K562 (cell line): Measurements from ENCODE around the gene HAAO. TPM values are rescaled to one million over a fixed set of nuclear protein-coding genes. Genes with fewer than 3 reads are reported as not detected.

Experiments
- ATAC-seq: fragments of 200-7000 bp; cut with Tn5 transposase; 3 replicates; pipeline ENCODE4 v1.9.1; 2020; ENCODE audit warnings: moderate library complexity
- BruUV-seq: library from RNA; stranded (reverse); fragments of 400-500 nt; replicated peaks from 2 replicates; lab custom pipeline; 2021; lab: Mats Ljungman, UMichigan
- CTCF ChIA-PET: fragments of 300-600 bp; formaldehyde crosslinking; extraction: SDS; loops from one replicate; lab custom pipeline; 2021; ENCODE audit warnings: low intra/inter-chr PET ratio; lab: Yijun Ruan, JAX
- POLR2A ChIA-PET: fragments of 300-600, 350-650 bp; sonication (Branson Sonifier 250); formaldehyde crosslinking; extraction: SDS; loops from one replicate; lab custom pipeline; 2021; ENCODE audit warnings: antibody characterized with exemption, inconsistent platforms; lab: Yijun Ruan, JAX
- DNase-seq, 4 experiments: peaks; one replicate each; pipeline versions ENCODE4 v3.0.0 to v3.0.0-alpha.2; 2011 to 2018; ENCODE audit warnings: low spot score in 3 of 4, mixed read lengths in 3 of 4; ENCODE audit errors: extremely low read depth in 1 of 4
- FAIRE-seq: peaks from 2 replicates; lab custom pipeline; 2011; peaks lifted over from hg19 to GRCh38; lab: Jason Lieb, UNC
- H2AFZ ChIP-seq: 2 replicates; pipeline ENCODE4 v1.6.0; 2011; ENCODE audit warnings: low read depth, low read length, control low read depth, inconsistent platforms
- H3K27ac ChIP-seq: fragments of 200-600 bp; 3 replicates; pipeline ENCODE4 v1.8.0; 2011; ENCODE audit warnings: low read depth, mild to moderate bottlenecking, control low read depth, inconsistent platforms, low read length, moderate library complexity, mixed read lengths; ENCODE audit errors: extremely low read depth
- H3K27me3 ChIP-seq, 2 experiments: fragments of 300-600 bp in 1 of 2; 2 replicates in 1 of 2; 3 replicates in 1 of 2; pipeline versions ENCODE4 v1.6.0 to v1.8.0; 2011; ENCODE audit warnings: inconsistent platforms in 2 of 2, low read length in 2 of 2, mild to moderate bottlenecking in 1 of 2, mixed read lengths in 1 of 2, moderate library complexity in 1 of 2; ENCODE audit not compliant: control insufficient read depth in 2 of 2, insufficient read depth in 2 of 2
- H3K36me3 ChIP-seq: fragments of 300-600 bp; 3 replicates; pipeline ENCODE4 v1.8.0; 2011; ENCODE audit warnings: mild to moderate bottlenecking, low read length, inconsistent platforms; ENCODE audit not compliant: control insufficient read depth, insufficient read depth
- H3K4me1 ChIP-seq, 2 experiments: fragments of 200-600 bp in 1 of 2; replicated peaks in 1 of 2; 2 replicates in 1 of 2; 3 replicates in 1 of 2; pipeline versions ENCODE4 v1.5.1 to v1.8.0; 2011; ENCODE audit warnings: inconsistent platforms in 2 of 2, low read length in 2 of 2, mild to moderate bottlenecking in 1 of 2, mixed read lengths in 1 of 2, moderate library complexity in 1 of 2; ENCODE audit not compliant: control insufficient read depth in 2 of 2, insufficient read depth in 2 of 2
- H3K4me2 ChIP-seq: 2 replicates; pipeline ENCODE4 v1.6.1; 2011; ENCODE audit warnings: low read length, control low read depth, inconsistent platforms, mixed read lengths; ENCODE audit not compliant: insufficient read depth
- H3K4me3 ChIP-seq: fragments of 200-600 bp; sonication (generic), shearing (Covaris generic); 2 replicates; pipeline ENCODE4 v1.5.1; 2016; ENCODE audit warnings: control low read depth, inconsistent platforms
- H3K79me2 ChIP-seq: fragments of 200-600 bp; 3 replicates; pipeline ENCODE4 v1.8.0; 2011; ENCODE audit warnings: low read length, inconsistent platforms; ENCODE audit not compliant: control insufficient read depth, insufficient read depth
- H3K9ac ChIP-seq, 2 experiments: 2 replicates each; pipeline versions ENCODE4 v1.6.0 to v1.6.1; 2011; ENCODE audit warnings: low read depth in 2 of 2, low read length in 2 of 2, control low read depth in 1 of 2, inconsistent platforms in 1 of 2, mild to moderate bottlenecking in 1 of 2, mixed read lengths in 1 of 2; ENCODE audit not compliant: insufficient read depth in 1 of 2
- H3K9me1 ChIP-seq: one replicate; pipeline ENCODE4 v1.6.0; 2011; ENCODE audit warnings: inconsistent platforms, mild to moderate bottlenecking, low read length, moderate library complexity; ENCODE audit not compliant: control insufficient read depth, insufficient read depth
- H3K9me3 ChIP-seq: replicated peaks from 2 replicates; pipeline ENCODE4 v1.5.1; 2011; ENCODE audit warnings: low read depth, low read length, inconsistent platforms; ENCODE audit not compliant: control insufficient read depth, insufficient read depth
- H4K20me1 ChIP-seq: replicated peaks from 2 replicates; pipeline ENCODE4 v1.6.1; 2011; ENCODE audit warnings: low read length, inconsistent platforms, mixed read lengths; ENCODE audit not compliant: control insufficient read depth, insufficient read depth
- ARID4B ChIP-seq: sonication (generic); formaldehyde crosslinking; IDR thresholded peaks from 2 replicates; pipeline ENCODE4 v1.8.0; 2022; ENCODE audit warnings: mild to moderate bottlenecking, missing genetic modification reagents
- ELF2 ChIP-seq: fragments of 250-450 bp; sonication (Bioruptor Pico); IDR thresholded peaks from 2 replicates; pipeline ENCODE4 v1.5.0; 2021; ENCODE audit warnings: mild to moderate bottlenecking
- EP300 ChIP-seq: IDR thresholded peaks from 2 replicates; pipeline ENCODE4 v1.6.1; 2012; ENCODE audit warnings: low read length, improper control_type of control experiment
- GABPB2 ChIP-seq: fragments of 250-450 bp; sonication (Bioruptor Pico); conservative IDR thresholded peaks from 2 replicates; pipeline ENCODE4 v1.5.1; 2021; ENCODE audit warnings: mild to moderate bottlenecking
- HINFP ChIP-seq: fragments of 450-650 bp; conservative IDR thresholded peaks from 2 replicates; pipeline ENCODE4 v1.6.1; 2016; ENCODE audit warnings: missing genetic modification characterization, low read depth, mild to moderate bottlenecking, control low read depth, missing compliant biosample characterization
- PHB2 ChIP-seq: fragments of 450-650 bp; IDR thresholded peaks from 2 replicates; pipeline ENCODE4 v1.6.1; 2017; ENCODE audit warnings: low read depth
- RFX7 ChIP-seq: fragments of 250-450 bp; sonication (Bioruptor Pico); IDR thresholded peaks from 2 replicates; pipeline ENCODE4 v1.5.1; 2021; ENCODE audit warnings: mild to moderate bottlenecking
- ZBTB8A ChIP-seq: fragments of 450-650 bp; IDR thresholded peaks from 2 replicates; pipeline ENCODE4 v1.6.1; 2018; ENCODE audit warnings: mild to moderate bottlenecking, moderate library complexity; ENCODE audit not compliant: partially characterized antibody
- ZNF561 ChIP-seq: fragments of 450-650 bp; formaldehyde crosslinking; conservative IDR thresholded peaks from 2 replicates; pipeline ENCODE4 v1.4.0; 2020; ENCODE audit warnings: mild to moderate bottlenecking, moderate library complexity
- ZNF584 ChIP-seq: fragments of 200-800 bp; sonication (Bioruptor generic); IDR thresholded peaks from 2 replicates; pipeline ENCODE4 v1.6.1; 2016; ENCODE audit warnings: low read depth, mild to moderate bottlenecking, missing genetic modification characterization, missing compliant biosample characterization
- ZNF740 ChIP-seq, 3 experiments: fragments of 200-800 bp in 1 of 3; sonication (Bioruptor generic) in 1 of 3; sonication (generic) in 1 of 3; formaldehyde crosslinking in 1 of 3; IDR thresholded peaks; 2 replicates each; pipeline versions ENCODE4 v1.6.1 to v1.8.0; 2016 to 2022; ENCODE audit warnings: mild to moderate bottlenecking in 2 of 3, missing compliant biosample characterization in 2 of 3, missing genetic modification characterization in 2 of 3, missing genetic modification reagents in 1 of 3
- ZNF76 ChIP-seq: fragments of 250-450 bp; sonication (Bioruptor Pico); IDR thresholded peaks from 2 replicates; pipeline ENCODE4 v1.4.0; 2020; ENCODE audit warnings: mild to moderate bottlenecking, moderate library complexity, borderline replicate concordance
- ZNF766 ChIP-seq: fragments of 200-800 bp; sonication (Bioruptor generic); conservative IDR thresholded peaks from 2 replicates; pipeline ENCODE4 v1.6.1; 2016; ENCODE audit warnings: missing genetic modification characterization, missing compliant biosample characterization
- WGBS: fragments of 100-300 bp; shearing (Covaris generic); methylation state at CpG from one replicate; pipeline ENCODE4 v1.1.6; 2016; ENCODE audit warnings: low coverage, mixed read lengths; ENCODE audit not compliant: insufficient coverage; ENCODE audit errors: missing lambda C conversion rate; 5-methylcytosine and 5-hydroxymethylcytosine counted together
- in situ Hi-C: fragments of 300-500 bp; cut with MboI; formaldehyde crosslinking; loops from 4 replicates; pipeline ENCODE4 v1.15.0; 2018; ENCODE audit warnings: inconsistent platforms, mixed read lengths
- intact Hi-C: fragments of 100-400 bp; cut with micrococcal nuclease; formaldehyde crosslinking; loops from 2 replicates; pipeline ENCODE4 v1.14.2; 2022
- polyA plus RNA-seq, 8 experiments: library from polyadenylated mRNA; depleted of rRNA in 4 of 8; stranded (reverse) in 5 of 8; unstranded in 3 of 8; fragments of >200 nt; fragmentation: Nextera tagmentation in 2 of 8; fragmentation: Illumina TruSeq in 1 of 8; extraction: Ambion mirVana in 2 of 8; extraction: Trizol in 1 of 8; gene quantifications; 2 replicates each; pipeline versions ENCODE4 v1.2.1 to v1.2.3, GENCODE V29; 2011 to 2014; ENCODE audit warnings: inconsistent platforms in 1 of 8, missing spikeins in 1 of 8
- total RNA-seq, 7 experiments: library from RNA; depleted of rRNA in 6 of 7; stranded (reverse); fragments of >200 nt in 6 of 7; fragmentation: Illumina TruSeq in 2 of 7; extraction: Trizol in 2 of 7; gene quantifications; 2 replicates each; pipeline versions ENCODE4 v1.2.1 to v1.2.3, GENCODE V29; 2011 to 2021; ENCODE audit warnings: low replicate concordance in 1 of 7

Gene HAAO
- total and polyA plus RNA-seq, 9 of the 15 experiments (the other 6 are each of a cell fraction or from before 2014, with no cell fraction given), result not detected

GRCh38 chr2:42796427-42797248 lies 4.3 kb upstream of the HAAO start:
- no peaks in the 10 kb centered on the region for H3K36me3 ChIP-seq
- ChIA-PET CTCF (no interaction called here), POLR2A (interaction anchor here (0.6 to 1.2 kb wide), 2 partner anchors 9 to 430 kb away, joined by 3 read pairs; no protein-coding TSS in a partner anchor)
- in situ Hi-C loops, result loop anchor here (25.0 kb wide), 1 partner anchor 284 kb away; no protein-coding TSS in a partner anchor
- H2AFZ ChIP-seq, result no peak overlapping the region
- H3K9me3 ChIP-seq, result no peaks in the 10 kb centered on the region
- H3K27me3 ChIP-seq, result peaks cover 0 to 14% of the 10 kb centered on the region in 2 experiments; a peak in 3 of 5 replicates
- no peak overlapping the region for H3K27ac ChIP-seq
- no peak for FAIRE-seq
- no peak overlapping the region for H3K4me3 ChIP-seq
- H3K4me1 ChIP-seq, result peaks cover 0 to 6% of the 10 kb centered on the region in 2 experiments; a peak in 1 of 5 replicates
- no peaks in the 10 kb centered on the region for H3K79me2 ChIP-seq
- no peak for DNase-seq
- no peak overlapping the region for H3K4me2 ChIP-seq
- no peak for ATAC-seq
- no peaks in the 10 kb centered on the region for H4K20me1 ChIP-seq
- no peak overlapping the region for H3K9ac ChIP-seq
- 59% methylated on average over 7 of the region's 7 CpGs for WGBS
- H3K9me1 ChIP-seq, result no peaks in the 10 kb centered on the region
- intact Hi-C loops, result no loop called here
- no TSS peak for BruUV-seq
- TF ChIP-seq ELF2 (CRISPR knock-in tag) (no peak), ARID4B (CRISPR knock-in tag) (no peak), ZNF584 (no peak), GABPB2 (CRISPR knock-in tag) (no peak), ZBTB8A (no peak), ZNF561 (CRISPR knock-in tag) (no peak), RFX7 (CRISPR knock-in tag) (no peak), ZNF76 (CRISPR knock-in tag) (no peak), HINFP (no peak), ZNF740 (CRISPR knock-in tag; IDR thresholded peaks at IDR 0.05) (no peak), ZNF740 (tag; IDR thresholded peaks at IDR 0.05) (no peak), PHB2 (no peak), ZNF766 (CRISPR knock-in tag) (no peak), EP300 (no peak)
